ENCODE measurements around the gene NCF1.
"Not testable (repeated sequence)": the region's sequence is repeated elsewhere in the genome, so short reads cannot be mapped to it uniquely, and the experiment has no call there.

DNA sequence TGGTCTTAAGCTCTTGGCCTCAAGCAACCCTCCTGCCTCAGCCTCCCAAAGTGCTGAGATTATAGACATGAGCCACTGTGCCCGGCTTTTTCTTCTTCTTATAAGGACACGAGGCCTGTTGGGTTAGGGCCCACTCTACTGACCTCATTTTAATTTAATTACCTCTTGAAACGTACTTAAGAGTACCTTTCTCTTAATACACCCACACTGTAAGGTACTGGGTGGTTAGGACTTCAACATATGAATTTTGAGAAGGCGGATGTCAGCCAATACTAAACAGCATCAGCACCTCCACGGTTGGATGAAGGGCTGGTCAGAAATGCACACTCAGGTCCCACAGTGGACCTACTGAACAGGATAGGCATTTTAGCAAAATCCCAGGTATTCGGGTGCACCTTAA, 7.9 kb downstream of the NCF1 start:
- not testable (repeated sequence) for TF ChIP-seq CTCF (conservative IDR thresholded peaks at IDR 0.05; ENCODE audit: low read depth, low read length); EZH2 (IDR thresholded peaks at IDR 0.05; ENCODE audit: borderline replicate concordance, low read depth, low read length, poor library complexity, severe bottlenecking)

Measured in A673 (cell line).